GM10847 (cell line): Measurements from ENCODE around the gene GTF2H1.

Source experiments
- POLR2A ChIP-seq: IDR thresholded peaks from 2 replicates; pipeline ENCODE4 v1.6.1; 2011; ENCODE audit not compliant: insufficient read length; ENCODE audit errors: extremely low read depth

GTF2H1 gene

DNA sequence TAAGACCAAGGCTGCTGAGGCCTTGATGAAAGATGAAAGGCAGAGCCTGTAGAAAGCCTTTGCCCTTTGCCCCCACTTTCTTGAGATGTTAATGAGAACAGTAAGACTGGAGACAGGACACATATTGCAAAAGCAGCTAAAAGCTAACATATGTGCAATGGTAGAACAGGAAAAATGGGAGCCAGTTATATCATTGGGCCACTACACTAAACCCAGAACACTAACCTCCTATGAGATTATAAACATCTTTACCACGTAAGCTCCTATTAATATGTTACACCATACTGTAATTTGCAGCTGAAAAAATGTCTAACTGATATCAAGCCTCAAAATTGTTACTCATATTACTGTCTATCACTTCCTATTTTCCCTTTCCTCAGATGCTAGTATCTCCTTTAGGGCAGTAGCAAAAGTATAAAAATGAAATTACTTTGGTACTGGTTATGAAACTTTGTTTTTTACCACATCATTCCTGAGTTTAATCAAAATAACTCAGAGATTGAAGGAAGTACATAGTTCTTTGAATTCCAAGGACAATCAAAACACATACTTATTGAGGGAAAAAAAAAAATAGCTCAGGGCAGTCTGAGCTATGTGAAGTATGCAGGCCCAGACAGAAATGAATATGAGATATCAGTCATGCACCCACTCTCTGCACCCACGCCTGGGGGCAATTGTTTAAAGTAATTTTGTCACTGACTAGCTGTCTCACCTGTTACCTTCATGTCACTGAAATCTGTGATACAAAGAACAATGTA is 9.5 kb upstream of the GTF2H1 start:
- TF ChIP-seq POLR2A: no peak

DNA sequence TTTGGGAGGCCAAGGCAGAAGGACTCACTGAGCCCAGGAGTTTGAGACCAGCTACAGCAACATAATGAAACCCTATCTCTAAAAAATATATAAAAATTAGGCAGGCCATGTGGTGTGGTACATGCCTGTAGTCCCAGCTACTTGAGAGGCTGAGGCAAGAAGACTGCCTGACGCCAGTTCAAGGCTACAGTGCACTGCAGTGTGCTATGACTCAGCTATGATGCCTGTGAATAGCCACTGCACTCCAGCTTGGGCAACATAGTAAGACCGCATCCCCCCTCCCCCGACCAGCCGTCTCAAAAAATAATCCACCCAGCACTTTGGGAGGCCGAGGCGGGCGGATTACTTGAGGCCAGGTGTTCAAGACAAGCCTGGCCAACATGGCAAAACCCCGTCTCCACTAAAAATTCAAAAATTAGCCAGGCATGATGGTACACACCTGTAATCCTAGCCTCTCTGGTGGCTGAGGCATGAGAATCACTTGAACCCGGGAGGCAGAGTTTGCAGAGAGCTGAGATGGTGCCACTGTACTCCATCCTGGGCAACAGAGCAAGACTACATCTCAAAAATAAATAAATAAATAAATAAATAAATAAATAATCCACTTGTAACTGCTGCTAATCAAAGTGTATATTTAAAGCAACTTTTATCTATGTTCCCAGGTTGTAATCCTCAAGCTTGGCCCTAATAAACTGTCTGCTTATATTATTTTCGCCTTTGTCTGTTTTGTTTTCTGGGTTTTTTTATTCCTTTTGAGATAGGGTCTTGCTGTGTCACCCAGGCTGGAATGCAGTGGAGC is 8.2 kb upstream of the GTF2H1 start:
- TF ChIP-seq POLR2A: no peak

DNA sequence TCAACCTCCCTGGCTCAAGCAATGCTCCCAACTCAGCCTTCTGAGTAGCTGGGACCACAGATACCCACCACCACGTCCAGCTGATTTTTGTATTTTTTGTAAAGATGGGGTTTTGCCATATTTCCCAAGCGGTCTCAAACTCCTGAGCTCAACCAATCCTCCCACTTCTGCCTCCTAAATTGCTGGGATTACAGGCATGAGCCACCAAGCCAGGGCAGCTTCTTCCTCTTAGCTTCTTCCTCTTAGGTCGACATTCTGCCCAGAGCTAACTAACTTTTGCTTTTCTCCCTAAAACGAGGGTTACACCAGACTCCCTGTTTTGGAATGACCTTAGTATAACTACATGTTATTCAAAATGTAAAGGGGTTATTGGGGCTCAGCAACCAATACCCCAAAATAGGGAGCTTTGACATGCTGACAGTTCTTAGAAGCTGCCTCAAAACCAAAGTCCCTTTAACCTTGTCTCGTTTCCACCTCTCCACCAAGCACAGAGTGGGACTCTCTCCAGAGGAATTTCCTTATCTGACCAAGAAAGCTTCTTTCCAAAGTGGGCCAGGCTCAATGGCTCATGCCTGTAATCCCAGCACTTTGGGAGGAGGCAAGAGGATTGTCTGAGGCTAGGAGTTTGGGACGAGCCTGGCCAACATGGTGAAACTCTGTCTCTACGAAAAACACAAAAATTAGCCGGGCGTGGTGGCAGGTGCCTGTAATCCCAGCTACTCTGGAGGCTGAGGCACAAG is 7.4 kb upstream of the GTF2H1 start:
- no peak for TF ChIP-seq POLR2A

DNA sequence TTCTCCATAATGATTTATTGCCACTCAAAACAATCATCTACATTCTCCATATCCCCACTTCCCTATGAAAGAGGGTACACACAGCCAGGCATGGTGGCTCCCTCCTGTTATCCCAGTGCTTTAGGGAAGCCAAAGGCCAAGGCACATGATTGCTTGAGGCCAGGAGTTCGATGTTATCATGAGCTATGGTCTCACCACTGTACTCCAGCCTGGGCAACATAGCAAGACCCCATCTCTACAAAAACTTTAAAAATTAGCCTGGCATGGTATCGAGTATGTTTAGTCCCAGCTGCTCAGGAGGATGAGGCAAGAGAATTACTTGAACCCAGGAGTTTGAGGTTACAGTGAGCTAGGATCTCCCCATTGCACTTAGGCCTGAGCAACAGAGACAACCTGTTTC is 6.5 kb upstream of the GTF2H1 start:
- TF ChIP-seq POLR2A: no peak

DNA sequence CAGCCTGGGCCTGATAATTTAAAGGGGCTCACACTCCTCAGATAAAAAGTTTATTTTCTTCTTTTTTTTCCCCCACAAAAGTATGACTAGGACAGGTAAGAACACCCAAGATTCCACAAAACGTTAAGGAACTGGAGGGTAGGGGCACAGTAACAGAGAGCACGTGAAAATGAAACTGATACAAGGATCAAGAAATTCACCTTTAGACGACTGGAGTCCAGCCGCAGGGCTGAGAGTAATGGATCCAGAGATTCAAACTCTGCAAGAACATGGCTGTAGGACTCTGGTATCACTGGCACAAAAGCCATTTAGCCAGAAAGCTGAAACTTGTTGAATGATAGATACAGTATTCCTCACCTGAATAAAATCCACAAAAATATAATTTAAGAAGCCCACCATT is 4.8 kb upstream of the GTF2H1 start:
- no peak for TF ChIP-seq POLR2A

DNA sequence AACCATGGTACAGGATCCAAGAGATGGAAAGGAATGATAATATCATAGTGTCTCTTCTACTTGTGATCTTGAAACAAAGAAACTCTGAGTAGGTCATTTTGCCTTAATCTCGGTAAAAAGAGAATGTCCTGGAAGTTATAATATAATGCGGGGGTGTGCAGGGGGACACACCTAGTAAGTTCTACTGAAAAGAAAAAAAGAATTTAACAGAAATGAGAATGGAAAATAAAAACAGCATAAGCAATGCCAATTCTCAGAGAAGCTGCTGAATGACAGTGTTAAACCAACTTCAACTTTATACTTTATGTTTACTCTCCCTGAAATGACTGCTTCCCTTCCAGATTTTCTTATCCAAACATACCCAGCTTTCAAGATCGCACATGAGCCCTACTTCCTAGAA is 2.5 kb upstream of the GTF2H1 start:
- TF ChIP-seq POLR2A: no peak

DNA sequence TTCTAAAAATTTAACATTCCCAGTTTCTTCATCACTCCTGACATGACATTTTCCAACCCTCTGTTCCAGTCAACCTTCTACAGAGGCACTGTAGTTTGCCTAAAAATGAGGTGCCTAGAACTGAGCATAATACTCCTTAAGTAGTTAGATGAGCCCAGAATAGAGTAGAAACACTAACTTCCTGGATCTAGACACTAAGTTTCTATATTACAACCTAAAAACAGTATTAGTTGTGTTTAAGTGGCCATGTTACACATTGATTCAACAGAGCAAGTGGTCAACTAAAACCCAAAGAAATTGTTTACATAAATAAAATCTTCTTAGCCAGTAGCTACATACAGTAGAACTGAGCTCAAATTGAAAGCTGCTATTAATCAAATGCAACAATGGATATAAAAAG is 1.8 kb upstream of the GTF2H1 start:
- TF ChIP-seq POLR2A: no peak

DNA sequence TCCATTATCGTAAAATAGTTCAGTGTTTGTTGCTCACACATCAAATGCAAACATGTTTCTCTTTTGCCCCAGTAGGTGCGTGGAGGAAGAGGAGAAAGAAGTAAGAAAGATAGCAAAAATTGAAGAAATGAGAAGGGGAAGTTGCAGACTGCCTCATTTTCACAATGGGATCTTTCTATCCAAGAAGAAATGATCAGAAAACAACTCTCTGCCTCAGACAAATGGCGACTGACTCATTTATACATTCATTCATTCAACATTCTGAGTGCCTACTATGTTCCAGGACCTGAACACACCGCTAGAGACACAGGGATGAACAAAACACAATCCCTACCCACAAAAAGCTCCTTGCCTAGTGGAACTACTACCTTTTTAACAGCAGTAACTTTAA is 794 bp upstream of the GTF2H1 start:
- no peak for TF ChIP-seq POLR2A

DNA sequence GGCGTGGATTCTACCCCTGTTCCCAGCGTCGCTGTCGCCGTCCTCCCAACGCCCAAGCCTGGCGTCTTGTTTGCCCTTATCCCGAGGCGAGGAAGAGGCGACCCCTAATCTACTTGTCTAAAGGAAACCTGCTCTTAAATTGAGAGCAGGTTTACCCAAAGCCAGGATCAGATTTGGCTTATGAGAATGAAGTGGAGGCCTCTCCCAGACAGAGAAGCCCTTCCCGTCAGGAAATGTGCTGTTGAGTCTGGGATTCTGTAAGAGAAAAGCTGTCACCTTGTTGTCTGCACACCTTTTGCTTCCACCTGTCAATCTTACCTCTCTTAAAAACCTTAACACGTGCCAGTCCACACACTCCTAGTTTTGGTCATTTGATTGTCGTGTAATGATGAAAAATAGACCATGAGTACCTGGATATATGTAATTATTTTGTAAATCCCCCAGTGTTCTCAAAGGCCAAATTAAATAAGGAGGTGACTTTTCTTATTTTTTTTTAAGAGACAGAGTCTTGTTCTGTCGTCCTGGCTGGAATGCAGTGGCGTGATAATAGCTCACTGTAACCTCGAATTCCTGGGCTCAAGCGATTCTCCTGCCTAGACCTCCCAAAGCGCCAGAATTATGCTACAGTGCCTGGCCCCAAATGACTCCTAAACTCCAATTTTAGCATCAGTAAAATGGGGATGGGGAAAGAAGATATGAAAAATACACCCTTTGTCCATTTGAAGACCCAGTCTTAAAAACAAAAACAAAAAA is 627 bp downstream of the GTF2H1 start:
- no peak for TF ChIP-seq POLR2A

DNA sequence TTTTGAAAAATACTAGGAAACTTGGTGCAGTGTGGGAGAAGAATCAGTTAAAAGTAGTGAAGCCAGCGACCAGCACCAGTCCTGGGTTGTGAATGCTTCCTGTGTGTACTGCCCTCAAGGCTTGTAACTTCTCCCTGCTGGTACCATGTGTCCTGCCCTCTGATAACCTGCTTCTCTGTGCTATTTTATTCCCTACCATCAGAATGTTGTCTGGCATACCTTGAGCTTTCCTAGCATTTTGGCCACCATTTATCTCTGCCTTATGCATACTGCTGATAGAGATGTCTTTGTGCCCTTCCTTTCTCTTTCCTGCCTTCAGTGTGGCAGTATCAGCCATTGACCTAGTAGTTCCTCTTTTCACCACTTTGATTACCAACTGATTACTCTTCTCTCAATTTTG is 2.0 kb downstream of the GTF2H1 start:
- no peak for TF ChIP-seq POLR2A

DNA sequence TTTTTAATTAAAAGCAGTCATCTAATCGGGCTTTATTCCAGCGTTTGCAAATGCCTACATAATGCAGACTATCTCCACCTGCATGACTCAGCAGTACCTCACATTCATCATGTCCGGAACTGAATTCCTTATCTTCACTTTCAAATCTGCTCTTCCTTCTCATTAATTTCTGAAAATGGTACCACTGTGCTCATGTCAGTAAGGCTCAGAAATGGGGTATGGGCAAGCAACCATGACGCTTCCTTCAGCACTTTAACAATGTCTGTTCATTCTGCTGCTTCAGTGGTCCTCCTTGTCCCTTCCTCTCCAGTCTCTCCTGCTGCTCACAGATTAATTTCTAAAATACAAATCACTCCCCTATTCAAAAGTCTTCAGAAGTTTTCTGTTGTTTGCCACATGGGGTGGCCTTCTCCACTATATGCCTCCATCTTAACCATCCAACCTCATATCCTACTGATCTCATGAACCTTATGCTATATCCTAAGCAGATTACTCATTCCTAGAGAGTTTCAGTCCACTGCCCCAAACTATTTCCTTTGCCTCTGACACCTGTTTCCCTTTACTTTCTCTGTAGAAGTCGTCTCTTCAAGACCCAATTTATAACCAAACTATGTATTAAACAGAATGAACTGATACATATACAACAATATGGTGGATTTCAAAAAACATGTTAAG is 7.0 kb downstream of the GTF2H1 start:
- TF ChIP-seq POLR2A: no peak

DNA sequence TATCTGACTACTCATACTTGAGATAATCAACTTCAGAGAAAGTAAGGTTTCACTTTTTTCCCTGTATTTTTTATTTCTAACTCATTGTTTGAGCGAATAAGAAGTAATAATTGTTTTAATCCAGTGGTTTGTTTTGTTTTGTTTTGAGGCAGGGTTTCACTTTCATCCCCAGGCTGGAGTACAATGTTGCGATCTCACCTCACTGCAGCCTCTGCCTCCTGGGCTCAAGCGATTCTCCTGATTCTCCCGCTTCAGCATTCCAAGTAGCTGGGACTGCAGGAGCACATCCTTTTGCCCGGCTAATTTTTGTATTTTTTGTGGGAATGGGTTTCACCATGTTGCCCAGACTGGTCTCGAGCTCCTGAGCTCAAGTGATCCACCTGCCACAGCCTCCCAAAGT is 8.6 kb downstream of the GTF2H1 start:
- TF ChIP-seq POLR2A: no peak

DNA sequence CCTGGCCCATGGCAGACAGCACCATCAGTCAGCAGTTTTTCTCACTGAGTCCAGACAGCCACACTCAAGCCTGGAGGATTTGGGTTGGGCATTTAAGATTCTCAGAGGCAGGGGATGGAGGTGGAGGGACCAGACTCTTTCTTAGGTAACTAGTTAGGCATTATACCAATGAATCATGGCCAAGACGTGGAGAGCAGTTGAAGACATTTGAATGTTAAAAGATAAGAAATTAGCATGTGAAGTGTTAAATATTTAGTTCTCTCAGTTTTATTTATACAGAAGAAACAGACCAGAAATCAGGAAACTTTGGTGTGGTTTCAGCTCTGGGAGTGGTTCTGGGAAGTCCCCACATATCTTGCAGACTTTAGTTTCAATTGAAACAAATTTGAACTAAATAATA is 9.9 kb downstream of the GTF2H1 start:
- no peak for TF ChIP-seq POLR2A

DNA sequence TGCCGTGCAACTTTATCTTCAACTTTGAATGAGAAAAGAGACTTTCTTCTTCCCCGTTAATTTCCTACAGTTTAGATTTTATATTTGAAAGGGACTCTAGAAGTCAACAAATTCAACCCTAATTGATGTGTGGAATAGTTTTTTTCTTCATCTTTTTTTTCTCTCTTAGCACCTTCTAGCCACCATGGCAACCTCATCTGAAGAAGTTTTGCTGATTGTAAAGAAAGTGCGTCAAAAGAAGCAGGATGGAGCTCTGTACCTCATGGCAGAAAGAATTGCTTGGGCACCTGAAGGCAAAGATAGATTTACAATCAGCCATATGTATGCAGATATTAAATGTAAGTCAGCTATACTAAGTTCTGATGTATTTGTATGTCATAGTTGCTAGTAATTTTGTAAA is 10.5 kb downstream of the GTF2H1 start:
- no peak for TF ChIP-seq POLR2A
